Subcutaneous abdominal adipose tissue (tissue), 5 donors: ENCODE results near the gene CCSER1.

Source experiments
- H3K27ac ChIP-seq: one replicate; pipeline ENCODE4 v1.7.0; 2013; ENCODE audit warnings: low read depth, mild to moderate bottlenecking, inconsistent platforms, low read length, moderate library complexity
- H3K27me3 ChIP-seq, 5 donors: one replicate each; pipeline ENCODE4 v1.7.0; 2013; ENCODE audit warnings: low read length in 5 of 5, inconsistent platforms in 1 of 5; ENCODE audit not compliant: control insufficient read depth in 5 of 5, insufficient read depth in 4 of 5
- H3K36me3 ChIP-seq, 5 donors: one replicate each; pipeline ENCODE4 v1.7.0; 2013; ENCODE audit warnings: low read length in 5 of 5; ENCODE audit not compliant: control insufficient read depth in 5 of 5, insufficient read depth in 5 of 5
- H3K4me1 ChIP-seq, 5 donors: one replicate each; pipeline ENCODE4 v1.7.0; 2013; ENCODE audit warnings: low read length in 5 of 5, mild to moderate bottlenecking in 3 of 5, moderate library complexity in 1 of 5; ENCODE audit not compliant: control insufficient read depth in 5 of 5, insufficient read depth in 5 of 5
- H3K4me3 ChIP-seq, 5 donors: one replicate each; pipeline ENCODE4 v1.7.0; 2013; ENCODE audit warnings: low read length in 5 of 5, low read depth in 1 of 5
- H3K9ac ChIP-seq, 5 donors: one replicate each; pipeline ENCODE4 v1.7.0; 2013; ENCODE audit warnings: low read length in 5 of 5, mild to moderate bottlenecking in 4 of 5, moderate library complexity in 3 of 5
- H3K9me3 ChIP-seq, 5 donors: one replicate each; pipeline ENCODE4 v1.7.0; 2013; ENCODE audit warnings: low read length in 5 of 5; ENCODE audit not compliant: control insufficient read depth in 5 of 5
- donor health status: healthy.
- donor health status: healthy.
- donor health status: healthy.
- donor health status: healthy.
- donor health status: healthy.

The CCSER1 gene

GRCh38 chr4:90544532-90545045 lies 417.4 kb downstream of the CCSER1 start:
- H3K4me3 ChIP-seq: no peak overlapping the region
- no peaks in the 10 kb centered on the region for H3K36me3 ChIP-seq
- no peak overlapping the region for H3K9ac ChIP-seq
- peaks cover 0 to 6% (median 3%) of the 10 kb centered on the region in 5 donors for H3K4me1 ChIP-seq
- no peaks in the 10 kb centered on the region for H3K27me3 ChIP-seq
- no peak overlapping the region for H3K27ac ChIP-seq
- no peaks in the 10 kb centered on the region for H3K9me3 ChIP-seq

GRCh38 chr4:90545380-90545779 lies 418.2 kb downstream of the CCSER1 start:
- Histone ChIP-seq H3K4me3 (no peak overlapping the region), H3K36me3 (no peaks in the 10 kb centered on the region), H3K9ac (no peak overlapping the region), H3K27me3 (no peaks in the 10 kb centered on the region), H3K4me1 (peaks cover 0 to 4% (median 3%) of the 10 kb centered on the region in 5 donors), H3K9me3 (no peaks in the 10 kb centered on the region), H3K27ac (no peak overlapping the region)

DNA sequence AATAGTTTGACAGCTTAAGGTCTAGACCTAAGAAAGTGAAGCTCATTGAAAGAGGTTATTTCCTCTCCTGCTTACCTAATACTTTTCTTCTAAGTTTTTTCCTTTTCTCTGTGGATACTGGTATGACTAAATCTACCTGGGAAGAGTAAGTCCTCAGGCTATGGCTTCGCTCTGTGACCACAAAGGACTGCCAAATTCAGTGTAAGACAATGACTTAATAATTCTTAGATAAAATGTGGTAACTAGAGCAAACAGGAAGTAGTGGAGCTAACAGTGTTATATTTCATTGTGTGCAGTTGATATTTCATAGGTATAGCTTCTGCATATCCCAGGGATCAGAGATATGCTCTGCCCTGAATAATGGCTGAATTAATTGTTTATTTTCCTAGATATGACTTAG lies 418.9 kb downstream of the CCSER1 start:
- Histone ChIP-seq H3K27ac (no peak overlapping the region), H3K4me1 (peaks cover 0 to 4% (median 0%) of the 10 kb centered on the region in 5 donors), H3K4me3 (no peak overlapping the region), H3K27me3 (no peaks in the 10 kb centered on the region), H3K36me3 (no peaks in the 10 kb centered on the region), H3K9ac (no peak overlapping the region), H3K9me3 (no peaks in the 10 kb centered on the region)

DNA sequence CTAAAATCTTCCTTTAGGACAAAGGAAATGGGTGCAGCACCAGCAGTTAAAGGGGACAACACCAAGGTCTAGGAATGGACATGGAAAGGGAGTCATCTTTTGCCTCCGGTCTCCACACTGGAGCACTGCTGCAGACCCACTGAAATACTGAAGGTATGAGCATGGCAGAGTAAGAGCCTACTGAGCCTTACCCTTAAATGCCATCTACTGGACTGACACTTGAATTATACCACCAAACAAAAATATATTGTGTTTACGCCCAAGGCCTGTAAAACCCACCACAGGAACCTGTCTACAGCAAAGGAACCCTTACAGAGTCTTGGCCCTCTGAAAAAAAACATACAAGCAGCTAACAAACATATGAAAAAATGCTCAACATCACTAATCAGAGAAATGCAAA lies 443.4 kb downstream of the CCSER1 start:
- no peak overlapping the region for H3K9ac ChIP-seq
- H3K4me3 ChIP-seq: no peak overlapping the region
- H3K27ac ChIP-seq: no peak overlapping the region
- peaks cover 0 to 4% (median 0%) of the 10 kb centered on the region in 5 donors for H3K27me3 ChIP-seq
- H3K36me3 ChIP-seq: no peaks in the 10 kb centered on the region
- no peaks in the 10 kb centered on the region for H3K4me1 ChIP-seq
- no peaks in the 10 kb centered on the region for H3K9me3 ChIP-seq

DNA sequence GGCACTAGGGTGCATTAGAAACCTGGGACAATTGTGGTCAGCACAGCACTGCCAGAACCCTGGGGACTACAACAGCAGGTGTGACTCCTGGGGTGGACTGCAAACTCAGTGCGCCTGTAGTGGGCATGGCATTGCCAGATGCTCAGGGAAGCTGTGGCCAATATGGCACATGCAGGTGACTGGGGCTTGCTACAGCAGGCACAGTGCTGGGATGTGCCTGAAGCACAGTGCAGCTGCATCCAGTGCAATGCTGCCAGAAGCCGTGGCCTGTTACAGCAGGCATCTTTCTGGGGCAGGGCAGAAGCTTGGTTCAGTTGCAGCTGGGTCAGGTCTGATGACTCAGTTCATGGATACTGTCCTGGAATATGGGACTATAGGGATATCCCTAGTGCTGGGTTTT lies 445.8 kb downstream of the CCSER1 start:
- Histone ChIP-seq H3K36me3 (no peaks in the 10 kb centered on the region), H3K27me3 (peaks cover 0 to 4% (median 0%) of the 10 kb centered on the region in 5 donors), H3K4me3 (no peak overlapping the region), H3K9ac (no peak overlapping the region), H3K9me3 (no peaks in the 10 kb centered on the region), H3K4me1 (no peaks in the 10 kb centered on the region), H3K27ac (no peak overlapping the region)

GRCh38 chr4:90575371-90575770 lies 448.2 kb downstream of the CCSER1 start:
- Histone ChIP-seq H3K9ac (no peak overlapping the region), H3K36me3 (no peaks in the 10 kb centered on the region), H3K27ac (no peak overlapping the region), H3K27me3 (peaks cover 0 to 2% (median 0%) of the 10 kb centered on the region in 5 donors), H3K4me1 (peaks cover 0 to 3% (median 0%) of the 10 kb centered on the region in 5 donors), H3K9me3 (no peaks in the 10 kb centered on the region), H3K4me3 (no peak overlapping the region)

GRCh38 chr4:90580326-90580725 lies 453.1 kb downstream of the CCSER1 start:
- H3K9me3 ChIP-seq: no peaks in the 10 kb centered on the region
- H3K9ac ChIP-seq: no peak overlapping the region
- no peaks in the 10 kb centered on the region for H3K27me3 ChIP-seq
- no peak overlapping the region for H3K27ac ChIP-seq
- no peaks in the 10 kb centered on the region for H3K36me3 ChIP-seq
- H3K4me1 ChIP-seq: peaks cover 0 to 3% (median 0%) of the 10 kb centered on the region in 5 donors
- H3K4me3 ChIP-seq: no peak overlapping the region

GRCh38 chr4:90582087-90582486 lies 454.9 kb downstream of the CCSER1 start:
- Histone ChIP-seq H3K27ac (no peak overlapping the region), H3K9me3 (no peaks in the 10 kb centered on the region), H3K9ac (no peak overlapping the region), H3K27me3 (no peaks in the 10 kb centered on the region), H3K4me3 (no peak overlapping the region), H3K36me3 (no peaks in the 10 kb centered on the region), H3K4me1 (peaks cover 0 to 3% (median 0%) of the 10 kb centered on the region in 5 donors)

GRCh38 chr4:90584051-90584450 lies 456.9 kb downstream of the CCSER1 start:
- Histone ChIP-seq H3K9me3 (no peaks in the 10 kb centered on the region), H3K27me3 (no peaks in the 10 kb centered on the region), H3K36me3 (no peaks in the 10 kb centered on the region), H3K9ac (peak overlapping the region in 1 of 5 donors; percentile 30), H3K4me3 (peak overlapping the region in 1 of 5 donors; percentile 29), H3K4me1 (peaks cover 0 to 3% (median 0%) of the 10 kb centered on the region in 5 donors), H3K27ac (no peak overlapping the region)

- no peaks in the 10 kb centered on the region for H3K36me3 ChIP-seq
- H3K4me3 ChIP-seq: no peak overlapping the region
- peaks cover 0 to 3% (median 0%) of the 10 kb centered on the region in 5 donors for H3K9me3 ChIP-seq
- no peaks in the 10 kb centered on the region for H3K27me3 ChIP-seq
- no peak overlapping the region for H3K27ac ChIP-seq
- no peak overlapping the region for H3K9ac ChIP-seq
- no peaks in the 10 kb centered on the region for H3K4me1 ChIP-seq
Observed at GRCh38 chr4:90585961-90586360, 458.8 kb downstream of the CCSER1 start.
